Heart right ventricle (tissue), 16 donors: ENCODE measurements around the gene ACP7. TPM values are rescaled to one million over a fixed set of nuclear protein-coding genes. Genes with fewer than 3 reads are reported as not detected.

ENCODE experiments used
- ATAC-seq, 8 donors: fragments of 200-7000 bp; cut with Tn5 transposase; one replicate each; pipeline ENCODE4 v1.9.1; 2020; ENCODE audit warnings: mild to moderate bottlenecking in 8 of 8, moderate library complexity in 8 of 8, moderate number of reproducible peaks in 1 of 8
- DNase-seq, 2 donors: peaks; one replicate each; pipeline ENCODE4 v3.0.0-alpha.2; 2020
- H3K27ac ChIP-seq, 10 donors: fragments of 200-600 bp; sonication (generic) in 2 of 10; one replicate each; pipeline versions ENCODE4 v1.5.0 to v1.8.0; 2020 to 2022; ENCODE audit warnings: mild to moderate bottlenecking in 3 of 10
- H3K27me3 ChIP-seq, 7 donors: fragments of 200-600 bp; one replicate each; pipeline ENCODE4 v1.8.0; 2021 to 2022; ENCODE audit warnings: mild to moderate bottlenecking in 2 of 7
- H3K36me3 ChIP-seq, 9 donors: fragments of 200-600 bp; sonication (generic) in 1 of 9; one replicate each; pipeline versions ENCODE4 v1.5.0 to v1.8.0; 2020 to 2022; ENCODE audit warnings: mild to moderate bottlenecking in 2 of 9
- H3K4me1 ChIP-seq, 9 donors: fragments of 200-600 bp; sonication (generic) in 1 of 9; one replicate each; pipeline versions ENCODE4 v1.5.0 to v1.8.0; 2020 to 2022; ENCODE audit warnings: mild to moderate bottlenecking in 4 of 9
- H3K4me3 ChIP-seq, 10 donors: fragments of 200-600 bp; sonication (generic) in 2 of 10; one replicate each; pipeline versions ENCODE4 v1.5.0 to v1.8.0; 2020 to 2022; ENCODE audit warnings: mild to moderate bottlenecking in 7 of 10, moderate library complexity in 2 of 10
- H3K9me3 ChIP-seq, 11 donors: fragments of 200-600 bp in 10 of 11; sonication (generic) in 2 of 11; one replicate each; pipeline versions ENCODE4 v1.5.0 to v1.8.0; 2013 to 2022; ENCODE audit warnings: mild to moderate bottlenecking in 2 of 11, control low read depth in 1 of 11, moderate library complexity in 1 of 11
- WGBS, 2 donors: extraction: QIAGEN DNeasy Blood & Tissue Kit; methylation state at CpG; one replicate each; pipeline ENCODE4 v1.1.7; 2013; ENCODE audit warnings: inconsistent platforms in 1 of 2; 5-methylcytosine and 5-hydroxymethylcytosine counted together
- intact Hi-C, 10 donors: fragments of 100-400 bp; cut with DNase I; formaldehyde crosslinking; loops; one replicate each; pipeline versions ENCODE4 v1.11.1 to v1.14.2; 2022
- polyA plus RNA-seq, 2 donors: library from polyadenylated mRNA; stranded (reverse); fragments of 200-250 nt; gene quantifications; one replicate each; pipeline ENCODE4 v1.2.3, GENCODE V29; 2013
- total RNA-seq, 10 donors: library from RNA; stranded (reverse); fragmentation: NEBNext Ultra II Directional in 3 of 10; extraction: Animal tissue kit (Norgen Biotek cat#: 25700) in 3 of 10; gene quantifications; one replicate each; pipeline versions ENCODE4 v1.2.1 to v1.2.4, GENCODE V29; 2021 to 2023
- TF ChIP-seq, protein P1 (sequence below), 9 donors: fragments of 200-600 bp; sonication (generic) in 2 of 9; IDR thresholded peaks; one replicate each; pipeline versions ENCODE4 v1.5.0 to v1.8.0; 2021 to 2022; ENCODE audit warnings: antibody characterized with exemption in 9 of 9, mild to moderate bottlenecking in 5 of 9, moderate library complexity in 1 of 9
- donor health status: Arrhythmogenic right ventricular cardiomyopathy.
- donor health status: ischemic (EF 13 %, LVEDD 7.1; RV severe dilation, severe dysfunction).
- donor health status: healthy with polysubstance abuse.
- donor health status: DM: no; HTN: yes; CAD: no.
- donor health status: DM: no; HTN: no; CAD: no.
- donor health status: ischemic (EF 25% LVEDD 6.9; RV normal size, moderate dysfunction).
- donor health status: ischemic (EF 25% LVEDD 5.7; RV mildly dilated, moderate dysfunction).
- donor health status: healthy.
- donor health status: DM: yes; HTN: yes; CAD: no.
- donor health status: Ischemic cardiomyopathy.
- donor health status: ischemic (EF 35%, LVEDD 5.7; RV mildly dilated, moderate dysfunction).
- donor health status: nonischemic (EF 11% LVEDD 7.7; RV severe dilation, severe dysfunction).
- donor health status: DM: yes; HTN: yes; CAD: no.
- donor health status: PGD.
- donor health status: ischemic (EF 29% LVEDD 5.4; RV normal size, mild dysfunction).
- donor health status: nonischemic (EF 23%, LVEDD 6.1; RV moderate dilation, normal function).

The ACP7 gene
- total and polyA plus RNA-seq, 12 donors, result not detected

DNA sequence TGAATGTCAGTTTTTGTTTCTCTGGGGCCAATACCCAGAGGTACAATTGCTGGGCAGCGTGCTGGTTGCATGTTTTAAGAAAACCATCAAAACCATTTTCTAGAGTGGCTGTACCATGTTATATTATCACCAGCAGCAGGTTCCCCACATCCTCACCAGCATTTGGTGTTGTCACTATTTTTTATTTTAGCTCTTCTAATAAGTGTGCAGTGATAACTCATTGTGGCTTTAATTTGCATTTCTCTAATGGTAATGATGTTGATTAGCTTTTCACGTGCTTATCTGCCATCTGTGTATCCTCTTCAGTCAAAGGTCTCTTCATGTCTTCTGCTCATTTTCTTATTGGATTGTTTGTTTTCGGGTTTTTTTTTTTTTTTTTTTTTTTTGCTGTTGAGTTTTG is 63.3 kb downstream of the ACP7 start:
- Histone ChIP-seq H3K9me3 (peaks cover 0 to 4% (median 0%) of the 10 kb centered on the region in 11 donors), H3K27ac (no peak overlapping the region), H3K27me3 (no peaks in the 10 kb centered on the region), H3K36me3 (no peaks in the 10 kb centered on the region), H3K4me1 (peaks cover 4 to 25% (median 19%) of the 10 kb centered on the region in 9 donors), H3K4me3 (no peak overlapping the region)
- intact Hi-C loops, result no loop called here
- no peak for DNase-seq
- whole genome bisulfite sequencing, 2 donors, result 94 to 95% methylated on average over 3 of the region's 3 CpGs
- no peak for ATAC-seq
- TF ChIP-seq, protein P1, sequence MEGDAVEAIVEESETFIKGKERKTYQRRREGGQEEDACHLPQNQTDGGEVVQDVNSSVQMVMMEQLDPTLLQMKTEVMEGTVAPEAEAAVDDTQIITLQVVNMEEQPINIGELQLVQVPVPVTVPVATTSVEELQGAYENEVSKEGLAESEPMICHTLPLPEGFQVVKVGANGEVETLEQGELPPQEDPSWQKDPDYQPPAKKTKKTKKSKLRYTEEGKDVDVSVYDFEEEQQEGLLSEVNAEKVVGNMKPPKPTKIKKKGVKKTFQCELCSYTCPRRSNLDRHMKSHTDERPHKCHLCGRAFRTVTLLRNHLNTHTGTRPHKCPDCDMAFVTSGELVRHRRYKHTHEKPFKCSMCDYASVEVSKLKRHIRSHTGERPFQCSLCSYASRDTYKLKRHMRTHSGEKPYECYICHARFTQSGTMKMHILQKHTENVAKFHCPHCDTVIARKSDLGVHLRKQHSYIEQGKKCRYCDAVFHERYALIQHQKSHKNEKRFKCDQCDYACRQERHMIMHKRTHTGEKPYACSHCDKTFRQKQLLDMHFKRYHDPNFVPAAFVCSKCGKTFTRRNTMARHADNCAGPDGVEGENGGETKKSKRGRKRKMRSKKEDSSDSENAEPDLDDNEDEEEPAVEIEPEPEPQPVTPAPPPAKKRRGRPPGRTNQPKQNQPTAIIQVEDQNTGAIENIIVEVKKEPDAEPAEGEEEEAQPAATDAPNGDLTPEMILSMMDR (IDR thresholded peaks at IDR 0.05), result no peak

DNA sequence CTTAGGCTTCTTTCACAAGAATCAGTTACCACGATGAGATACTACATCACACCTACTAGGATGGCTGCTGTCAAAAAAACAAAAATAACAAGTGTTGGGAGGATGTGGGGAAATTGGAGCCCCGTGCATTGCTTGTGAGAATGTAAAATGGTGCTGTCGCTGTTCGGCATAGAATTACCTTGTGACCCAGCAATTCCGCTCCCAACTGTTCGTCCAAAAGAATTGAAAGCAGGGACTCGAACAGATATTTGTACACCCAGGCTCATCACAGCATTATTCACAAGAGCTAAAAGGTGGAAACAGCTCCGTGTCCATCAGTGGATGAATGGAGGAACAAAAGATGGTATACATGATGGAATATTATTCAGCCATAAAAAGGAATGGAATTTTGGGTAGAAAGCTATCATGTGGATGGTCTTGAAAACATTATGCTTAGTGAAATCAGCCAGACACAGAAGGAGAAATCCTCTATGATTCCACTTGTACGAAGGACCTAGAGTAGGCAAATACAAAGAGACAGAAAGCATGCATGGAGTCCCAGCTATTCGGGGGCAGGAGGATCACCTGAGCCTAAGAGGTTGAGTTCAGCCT is 64.9 kb downstream of the ACP7 start:
- ATAC-seq (no peak), DNase-seq (no peak)
- H3K27me3 ChIP-seq, result no peaks in the 10 kb centered on the region
- H3K27ac ChIP-seq, result no peak overlapping the region
- 97 to 98% methylated on average over 10 of the region's 10 CpGs for WGBS, 2 donors
- no peak overlapping the region for H3K4me3 ChIP-seq
- intact Hi-C loops, result no loop called here
- H3K36me3 ChIP-seq, result no peaks in the 10 kb centered on the region
- H3K9me3 ChIP-seq, result peaks cover 0 to 4% (median 0%) of the 10 kb centered on the region in 11 donors
- H3K4me1 ChIP-seq, result peaks cover 4 to 24% (median 18%) of the 10 kb centered on the region in 9 donors
- TF ChIP-seq, protein P1 (IDR thresholded peaks at IDR 0.05), result no peak

DNA sequence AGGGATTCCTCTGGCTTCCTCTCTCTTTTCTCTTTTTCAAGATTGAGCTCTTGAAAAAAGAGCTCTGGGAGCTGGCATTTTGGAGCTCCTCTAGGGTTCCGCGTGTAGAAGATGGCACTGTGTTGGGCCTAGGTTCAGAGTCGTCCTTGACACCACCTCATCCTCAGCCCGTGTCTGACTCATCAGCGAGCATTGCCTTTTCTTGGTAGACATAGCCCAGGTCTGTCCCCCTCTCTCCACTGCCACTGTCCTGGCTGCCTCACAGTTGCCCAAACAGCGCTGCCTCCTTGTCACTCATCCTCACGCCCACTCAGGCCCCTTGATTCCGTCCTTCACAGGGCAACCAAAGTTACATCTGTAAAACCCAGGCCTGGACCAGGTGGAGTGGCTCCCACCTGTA is 66.1 kb downstream of the ACP7 start:
- peaks cover 0 to 12% (median 7%) of the 10 kb centered on the region in 9 donors for H3K4me1 ChIP-seq
- no peaks in the 10 kb centered on the region for H3K36me3 ChIP-seq
- H3K9me3 ChIP-seq, result peaks cover 0 to 4% (median 0%) of the 10 kb centered on the region in 11 donors
- intact Hi-C loops, result no loop called here
- H3K27me3 ChIP-seq, result no peaks in the 10 kb centered on the region
- no peak for DNase-seq
- no peak overlapping the region for H3K27ac ChIP-seq
- TF ChIP-seq, protein P1 (IDR thresholded peaks at IDR 0.05), result no peak
- no peak for ATAC-seq
- H3K4me3 ChIP-seq, result no peak overlapping the region
- WGBS, 2 donors, result 92 to 95% methylated on average over 8 of the region's 8 CpGs

DNA sequence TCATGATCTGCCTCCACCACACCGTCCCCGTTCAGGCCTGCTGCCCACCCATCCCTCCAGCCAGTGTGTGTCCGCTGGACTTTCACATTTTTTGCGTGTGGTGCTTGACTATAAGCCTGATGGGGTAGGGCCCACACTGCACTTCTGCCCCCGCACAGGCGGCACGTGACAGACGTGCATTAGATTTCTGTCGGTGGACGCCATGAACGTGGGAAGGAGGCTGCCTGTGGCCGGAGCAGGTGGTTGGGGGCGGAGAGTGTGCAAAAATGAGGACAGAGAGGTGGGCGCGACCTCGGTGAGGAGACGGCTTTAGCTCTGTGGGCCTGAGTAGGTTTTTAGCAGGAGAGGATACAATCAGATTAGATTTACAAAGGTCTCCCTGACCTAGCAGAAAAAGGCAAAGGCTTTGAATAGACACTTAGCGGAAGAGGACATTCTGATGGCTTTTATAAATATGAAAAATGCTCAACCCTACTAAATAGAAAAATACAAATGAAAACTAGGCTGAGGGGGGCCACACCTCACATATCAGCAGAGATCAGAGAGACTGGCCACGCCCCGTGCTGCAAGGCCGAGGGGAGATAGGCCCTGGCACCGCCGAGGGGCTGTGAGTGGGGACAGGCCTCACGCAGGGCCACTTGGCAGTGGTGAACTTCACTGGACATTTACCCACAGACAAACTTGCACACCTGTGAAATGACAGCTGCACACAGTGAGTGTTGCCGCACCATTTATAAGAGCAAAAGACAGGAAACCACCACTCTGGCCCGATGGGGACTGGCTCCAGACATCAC is 66.8 kb downstream of the ACP7 start:
- no peak for DNase-seq
- Histone ChIP-seq H3K36me3 (no peaks in the 10 kb centered on the region), H3K4me1 (peaks cover 0 to 4% (median 0%) of the 10 kb centered on the region in 9 donors), H3K27ac (no peak overlapping the region), H3K4me3 (no peak overlapping the region), H3K9me3 (peaks cover 0 to 4% (median 0%) of the 10 kb centered on the region in 11 donors), H3K27me3 (no peaks in the 10 kb centered on the region)
- no peak for ATAC-seq
- WGBS, 2 donors, result 88 to 90% methylated on average over 26 of the region's 26 CpGs
- intact Hi-C loops, result no loop called here
- TF ChIP-seq, protein P1 (IDR thresholded peaks at IDR 0.05), result no peak
